Heart left ventricle (tissue), 13 donors: ENCODE results near the gene PTGR3.
A peak's percentile ranks its signal among the peaks of the same experiment; 100 is the strongest.

Source experiments
- POLR2A ChIP-seq, 2 donors: fragments of 450-650 bp; IDR thresholded peaks; one replicate each; pipeline ENCODE4 v1.6.1; 2017; ENCODE audit warnings: antibody characterized with exemption in 2 of 2, mild to moderate bottlenecking in 2 of 2, moderate library complexity in 2 of 2
- TF ChIP-seq, protein P1 (sequence below), 12 donors: fragments of 200-600 bp; sonication (generic) in 4 of 12; IDR thresholded peaks; one replicate each; pipeline versions ENCODE4 v1.5.0 to v1.8.0; 2018 to 2022; ENCODE audit warnings: antibody characterized with exemption in 12 of 12, mild to moderate bottlenecking in 5 of 12
- donor health status: ischemic (EF 13 %, LVEDD 7.1; RV severe dilation, severe dysfunction).
- donor health status: DM: no; HTN: yes; CAD: no.
- donor health status: DM: no; HTN: no; CAD: no.
- donor health status: ischemic (EF 25% LVEDD 6.9; RV normal size, moderate dysfunction).
- donor health status: ischemic (EF 25% LVEDD 5.7; RV mildly dilated, moderate dysfunction).
- donor health status: ischemic (EF 35%, LVEDD 5.7; RV mildly dilated, moderate dysfunction).
- donor health status: nonischemic (EF 11% LVEDD 7.7; RV severe dilation, severe dysfunction).
- donor health status: DM: yes; HTN: yes; CAD: no.
- donor health status: PGD.
- donor health status: ischemic (EF 29% LVEDD 5.4; RV normal size, mild dysfunction).
- donor health status: nonischemic (EF 23%, LVEDD 6.1; RV moderate dilation, normal function).

DNA sequence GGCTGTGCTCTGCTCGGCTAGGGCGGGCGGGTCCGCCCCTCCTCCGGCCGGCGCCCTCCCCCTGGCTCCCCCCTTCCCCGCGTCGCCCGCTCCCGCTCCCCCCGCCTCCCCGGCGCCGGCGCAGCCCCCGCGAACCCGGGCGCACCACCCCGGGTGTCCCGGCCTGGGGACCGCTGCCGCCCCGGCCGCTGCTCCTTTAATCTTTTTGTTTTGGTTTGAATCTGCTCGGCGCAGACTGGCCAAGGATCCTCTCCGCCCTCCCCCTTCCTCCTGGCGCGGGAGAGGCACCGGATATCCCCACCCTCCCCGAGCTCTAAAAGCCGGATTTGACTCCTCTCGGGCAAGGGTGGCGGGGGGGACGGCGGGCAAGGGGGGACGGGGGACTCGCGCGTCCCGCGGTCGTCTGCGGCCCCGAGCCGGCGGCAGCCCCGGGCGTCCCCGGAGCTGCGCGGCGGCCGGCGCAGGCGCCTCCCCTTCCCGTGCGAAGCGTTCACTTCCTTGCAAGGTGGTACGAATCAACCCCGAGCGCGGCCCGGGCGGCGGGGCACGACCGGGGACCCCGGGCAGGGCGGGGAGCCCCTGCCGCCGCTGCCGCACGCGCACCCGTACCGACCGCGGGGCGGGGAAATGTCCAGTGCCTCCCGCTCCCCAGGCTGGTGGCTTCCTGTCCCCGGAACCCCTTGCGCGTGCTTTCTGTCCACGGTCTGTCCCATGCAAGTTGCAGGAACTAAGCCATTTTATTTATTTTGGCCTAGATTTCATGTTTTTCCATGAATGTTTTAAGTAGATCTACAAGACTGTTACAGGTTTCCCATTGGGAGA lies at the start of gene PTGR3:
- TF ChIP-seq, protein P1, sequence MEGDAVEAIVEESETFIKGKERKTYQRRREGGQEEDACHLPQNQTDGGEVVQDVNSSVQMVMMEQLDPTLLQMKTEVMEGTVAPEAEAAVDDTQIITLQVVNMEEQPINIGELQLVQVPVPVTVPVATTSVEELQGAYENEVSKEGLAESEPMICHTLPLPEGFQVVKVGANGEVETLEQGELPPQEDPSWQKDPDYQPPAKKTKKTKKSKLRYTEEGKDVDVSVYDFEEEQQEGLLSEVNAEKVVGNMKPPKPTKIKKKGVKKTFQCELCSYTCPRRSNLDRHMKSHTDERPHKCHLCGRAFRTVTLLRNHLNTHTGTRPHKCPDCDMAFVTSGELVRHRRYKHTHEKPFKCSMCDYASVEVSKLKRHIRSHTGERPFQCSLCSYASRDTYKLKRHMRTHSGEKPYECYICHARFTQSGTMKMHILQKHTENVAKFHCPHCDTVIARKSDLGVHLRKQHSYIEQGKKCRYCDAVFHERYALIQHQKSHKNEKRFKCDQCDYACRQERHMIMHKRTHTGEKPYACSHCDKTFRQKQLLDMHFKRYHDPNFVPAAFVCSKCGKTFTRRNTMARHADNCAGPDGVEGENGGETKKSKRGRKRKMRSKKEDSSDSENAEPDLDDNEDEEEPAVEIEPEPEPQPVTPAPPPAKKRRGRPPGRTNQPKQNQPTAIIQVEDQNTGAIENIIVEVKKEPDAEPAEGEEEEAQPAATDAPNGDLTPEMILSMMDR (IDR thresholded peaks at IDR 0.05), result no peak
- TF ChIP-seq POLR2A (IDR thresholded peaks at IDR 0.05), result peak in 1 of 2 donors; percentile 56
